SU-DHL-6 (cell line): ENCODE results near the gene ZNF837.

ENCODE experiments used
- H2AFZ ChIP-seq: fragments of 200-600 bp; sonication (generic); 2 replicates; pipeline ENCODE4 v1.6.1; 2014; ENCODE audit warnings: low read depth, mild to moderate bottlenecking, moderate library complexity, mixed read lengths, antibody characterized with exemption, low read length; ENCODE audit not compliant: severe bottlenecking
- H3F3A ChIP-seq: fragments of 200-600 bp; shearing (Covaris generic); 2 replicates; pipeline ENCODE4 v1.6.0; 2016; ENCODE audit warnings: antibody characterized with exemption, mild to moderate bottlenecking; ENCODE audit not compliant: insufficient read depth
- H3K27ac ChIP-seq: fragments of 200-600 bp; sonication (generic); 2 replicates; pipeline ENCODE4 v1.5.1; 2016; ENCODE audit warnings: low read depth, mild to moderate bottlenecking, low read length, moderate library complexity, mixed read lengths
- H3K27me3 ChIP-seq: fragments of 200-600 bp; sonication (generic), shearing (Covaris generic); 2 replicates; pipeline ENCODE4 v1.6.0; 2014; ENCODE audit warnings: mild to moderate bottlenecking, low read length
- H3K36me3 ChIP-seq: fragments of 200-600 bp; sonication (generic); 2 replicates; pipeline ENCODE4 v1.6.1; 2014; ENCODE audit warnings: mild to moderate bottlenecking, low read length, mixed read lengths
- H3K4me2 ChIP-seq: fragments of 300-600, 200-600 bp; shearing (Covaris generic), sonication (generic); 2 replicates; pipeline ENCODE4 v1.6.0; 2014; ENCODE audit warnings: low read length, low read depth, mild to moderate bottlenecking; ENCODE audit not compliant: poor library complexity, severe bottlenecking
- H3K4me3 ChIP-seq: fragments of 200-600 bp; sonication (generic); 2 replicates; pipeline ENCODE4 v1.5.1; 2014; ENCODE audit warnings: antibody characterized with exemption, low read length, mild to moderate bottlenecking, mixed read lengths; ENCODE audit not compliant: insufficient read depth, poor library complexity, severe bottlenecking
- H3K79me2 ChIP-seq: fragments of 200-600 bp; sonication (generic); 2 replicates; pipeline ENCODE4 v1.6.1; 2014; ENCODE audit warnings: mild to moderate bottlenecking, low read length, moderate library complexity; ENCODE audit not compliant: insufficient read depth
- H3K9ac ChIP-seq: fragments of 200-600 bp; sonication (generic); 2 replicates; pipeline ENCODE4 v1.7.0; 2014; ENCODE audit warnings: mild to moderate bottlenecking, low read length
- H3K9me2 ChIP-seq: fragments of 200-600 bp; sonication (generic); replicated peaks from 2 replicates; pipeline ENCODE4 v1.6.1; 2014; ENCODE audit warnings: low read length; ENCODE audit not compliant: insufficient read depth
- H3K9me3 ChIP-seq: fragments of 200-600 bp; sonication (generic); 2 replicates; pipeline ENCODE4 v1.6.1; 2014; ENCODE audit warnings: low read length, mixed read lengths; ENCODE audit not compliant: insufficient read depth
- H4K20me1 ChIP-seq: fragments of 200-600 bp; sonication (generic); 2 replicates; pipeline ENCODE4 v1.6.1; 2014; ENCODE audit warnings: low read depth, mild to moderate bottlenecking, antibody characterized with exemption, low read length, moderate library complexity, mixed read lengths
- EZH2phosphoT487 ChIP-seq: fragments of 200-600 bp; sonication (generic), shearing (Covaris generic); conservative IDR thresholded peaks from 2 replicates; pipeline ENCODE4 v1.6.1; 2018; ENCODE audit warnings: mild to moderate bottlenecking, antibody characterized with exemption, low read length, moderate library complexity, mixed read lengths
- TF ChIP-seq, protein P1 (sequence below): fragments of 200-600 bp; sonication (generic); IDR thresholded peaks from one replicate; pipeline ENCODE4 v1.5.1; 2017; ENCODE audit warnings: antibody characterized with exemption, mild to moderate bottlenecking, low read length, moderate library complexity; ENCODE audit not compliant: insufficient read depth, poor library complexity, severe bottlenecking

The ZNF837 gene

DNA sequence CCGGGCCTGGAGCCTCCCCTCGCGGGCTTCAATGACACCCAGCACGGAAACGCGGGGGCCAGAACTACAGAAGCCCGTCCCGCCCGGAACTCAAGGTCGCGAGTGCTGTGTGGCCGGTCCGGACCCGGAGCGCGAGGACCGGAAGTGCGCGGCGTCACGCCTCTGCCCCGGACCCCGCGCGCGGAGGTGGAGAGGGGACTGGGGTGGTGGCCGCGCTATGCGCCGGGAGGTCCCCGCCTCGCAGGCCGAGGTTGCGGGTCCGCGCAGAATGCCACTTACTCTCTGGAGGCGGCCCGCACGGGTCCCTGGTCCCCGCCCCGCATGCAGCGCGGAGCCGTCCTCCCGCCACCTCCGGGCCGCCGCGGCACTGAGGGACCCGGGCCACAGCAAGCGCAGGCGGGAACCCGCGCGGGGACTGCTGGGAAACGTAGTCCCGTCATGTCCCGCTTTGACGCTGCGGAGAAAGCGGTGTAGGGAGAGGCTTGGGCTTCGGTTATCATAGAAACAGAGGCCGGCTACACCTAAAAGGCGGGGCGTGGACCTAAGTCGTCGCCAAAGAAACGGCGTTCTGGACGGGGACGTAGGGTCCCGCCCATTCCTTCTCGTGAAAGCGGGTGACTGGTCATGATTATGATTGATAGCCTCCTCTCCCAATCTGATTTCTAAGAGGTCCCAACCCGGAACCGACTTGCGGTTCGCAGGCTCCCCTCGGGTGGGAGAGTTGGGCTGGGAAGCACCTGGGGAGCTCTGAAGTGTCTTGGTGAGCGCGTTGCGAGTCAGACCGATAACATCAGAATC is at the start of gene ZNF837:
TSS of gene ZNF837 (minus strand) at position 369 of the 798 bp plus-strand sequence. CDS start 11,698 bp downstream, outside the sequence.
- H3K4me2 ChIP-seq, result peak within 1 kb of the TSS; percentile 79
- no peaks in the 10 kb centered on the region for H3K27me3 ChIP-seq
- peak within 1 kb of the TSS; percentile 88 for H3K4me3 ChIP-seq
- H3K9me3 ChIP-seq, result no peaks in the 10 kb centered on the region
- peaks cover 15% of the 10 kb centered on the region for H3F3A ChIP-seq
- H4K20me1 ChIP-seq, result no peaks in the 10 kb centered on the region
- H3K9ac ChIP-seq, result peak within 1 kb of the TSS; percentile 86
- peak within 1 kb of the TSS; percentile 75 for H3K27ac ChIP-seq
- no peaks in the 10 kb centered on the region for H3K9me2 ChIP-seq
- peak within 1 kb of the TSS; percentile 29 for H2AFZ ChIP-seq
- peaks cover 3% of the 10 kb centered on the region; the same call in 1 of the 2 replicates for H3K79me2 ChIP-seq
- no peak for TF ChIP-seq EZH2phosphoT487
- TF ChIP-seq, protein P1, sequence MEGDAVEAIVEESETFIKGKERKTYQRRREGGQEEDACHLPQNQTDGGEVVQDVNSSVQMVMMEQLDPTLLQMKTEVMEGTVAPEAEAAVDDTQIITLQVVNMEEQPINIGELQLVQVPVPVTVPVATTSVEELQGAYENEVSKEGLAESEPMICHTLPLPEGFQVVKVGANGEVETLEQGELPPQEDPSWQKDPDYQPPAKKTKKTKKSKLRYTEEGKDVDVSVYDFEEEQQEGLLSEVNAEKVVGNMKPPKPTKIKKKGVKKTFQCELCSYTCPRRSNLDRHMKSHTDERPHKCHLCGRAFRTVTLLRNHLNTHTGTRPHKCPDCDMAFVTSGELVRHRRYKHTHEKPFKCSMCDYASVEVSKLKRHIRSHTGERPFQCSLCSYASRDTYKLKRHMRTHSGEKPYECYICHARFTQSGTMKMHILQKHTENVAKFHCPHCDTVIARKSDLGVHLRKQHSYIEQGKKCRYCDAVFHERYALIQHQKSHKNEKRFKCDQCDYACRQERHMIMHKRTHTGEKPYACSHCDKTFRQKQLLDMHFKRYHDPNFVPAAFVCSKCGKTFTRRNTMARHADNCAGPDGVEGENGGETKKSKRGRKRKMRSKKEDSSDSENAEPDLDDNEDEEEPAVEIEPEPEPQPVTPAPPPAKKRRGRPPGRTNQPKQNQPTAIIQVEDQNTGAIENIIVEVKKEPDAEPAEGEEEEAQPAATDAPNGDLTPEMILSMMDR, result no peak
- H3K36me3 ChIP-seq, result no peaks in the 10 kb centered on the region

DNA sequence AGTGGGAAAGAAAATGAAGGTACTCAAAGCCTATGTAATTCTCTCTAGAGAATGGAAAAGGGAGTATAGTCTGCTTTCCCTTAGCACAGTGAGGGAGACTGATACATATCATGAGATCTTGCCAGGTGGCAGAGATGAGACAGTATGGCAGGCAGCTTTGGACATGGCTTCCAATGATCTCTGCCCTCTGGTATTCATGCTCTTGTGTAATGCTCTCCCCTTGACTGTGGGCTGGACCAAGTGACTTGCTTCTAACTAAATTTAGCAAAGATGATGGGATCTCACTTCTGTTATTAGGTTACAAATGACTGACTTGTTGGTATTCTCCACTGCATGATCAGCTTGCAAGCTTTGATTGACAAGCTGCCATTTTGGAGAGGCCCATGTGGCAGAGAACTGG is 48.9 kb upstream of the ZNF837 start:
- Histone ChIP-seq H3K79me2 (no peaks in the 10 kb centered on the region), H3K9me3 (peaks cover 25% of the 10 kb centered on the region; the same call in 1 of the 2 replicates), H3K9me2 (no peaks in the 10 kb centered on the region), H2AFZ (no peak overlapping the region), H3K4me2 (no peak overlapping the region), H3K27ac (no peak overlapping the region), H4K20me1 (no peaks in the 10 kb centered on the region), H3F3A (no peaks in the 10 kb centered on the region), H3K27me3 (no peaks in the 10 kb centered on the region), H3K36me3 (no peaks in the 10 kb centered on the region), H3K4me3 (no peak overlapping the region), H3K9ac (no peak overlapping the region)
- TF ChIP-seq, protein P1, result no peak
- TF ChIP-seq EZH2phosphoT487, result no peak

DNA sequence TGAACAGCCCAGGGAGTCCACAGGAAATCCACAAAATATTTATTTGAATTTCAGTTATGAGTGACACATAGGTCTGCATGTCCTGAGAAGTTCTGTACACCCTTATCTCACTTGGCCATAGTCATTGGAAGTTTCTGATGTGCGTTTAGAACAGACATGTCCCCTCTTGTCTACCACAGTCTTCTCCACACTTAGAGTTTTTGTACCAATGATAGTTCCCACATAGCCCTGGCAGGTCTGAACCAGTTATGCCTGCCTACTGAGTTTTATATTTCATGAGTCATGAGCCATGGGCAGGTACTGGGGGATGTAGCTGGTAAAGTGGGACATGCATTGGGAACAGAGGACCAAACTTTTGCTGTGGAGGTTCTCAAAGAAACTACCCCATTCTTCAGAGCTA is 47.8 kb upstream of the ZNF837 start:
- H3K36me3 ChIP-seq, result no peaks in the 10 kb centered on the region
- no peak overlapping the region for H3K4me2 ChIP-seq
- TF ChIP-seq, protein P1, result no peak
- no peak for TF ChIP-seq EZH2phosphoT487
- H3K4me3 ChIP-seq, result no peak overlapping the region
- H3K9me3 ChIP-seq, result peaks cover 14% of the 10 kb centered on the region; the same call in 1 of the 2 replicates
- no peaks in the 10 kb centered on the region for H3F3A ChIP-seq
- H3K9me2 ChIP-seq, result no peaks in the 10 kb centered on the region
- no peaks in the 10 kb centered on the region for H3K27me3 ChIP-seq
- H3K9ac ChIP-seq, result no peak overlapping the region
- no peak overlapping the region for H3K27ac ChIP-seq
- H4K20me1 ChIP-seq, result no peaks in the 10 kb centered on the region
- no peaks in the 10 kb centered on the region for H3K79me2 ChIP-seq
- H2AFZ ChIP-seq, result no peak overlapping the region
